ENCODE data around the gene CLDN1.

- no peak for TF ChIP-seq TAF1 (IDR thresholded peaks at IDR 0.05; ENCODE audit: borderline replicate concordance, low read depth, low read length)
- no peak for TF ChIP-seq YY1 (IDR thresholded peaks at IDR 0.05; ENCODE audit: low read depth)
- no peak for TF ChIP-seq CTCF (IDR thresholded peaks at IDR 0.05)
- no peak for TF ChIP-seq POLR2AphosphoS5 (IDR thresholded peaks at IDR 0.05; ENCODE audit: low read depth, low read length)
- no peak for TF ChIP-seq ELF1 (IDR thresholded peaks at IDR 0.05)
- TF ChIP-seq MEF2A (IDR thresholded peaks at IDR 0.05; ENCODE audit: borderline replicate concordance, low read depth), result no peak
- TF ChIP-seq FOSL2 (IDR thresholded peaks at IDR 0.05; ENCODE audit: borderline replicate concordance, low read depth), result no peak
- no peak for TF ChIP-seq REST (IDR thresholded peaks at IDR 0.05; ENCODE audit: low read depth, low read length)
- no peak for TF ChIP-seq RXRA (IDR thresholded peaks at IDR 0.05; ENCODE audit: borderline replicate concordance, low read depth)
- no peak for TF ChIP-seq EZH2phosphoT487 (IDR thresholded peaks at IDR 0.05; ENCODE audit: borderline replicate concordance, low read depth)
- no peak for TF ChIP-seq USF1 (IDR thresholded peaks at IDR 0.05; ENCODE audit: borderline replicate concordance, low read depth)
- TF ChIP-seq GABPA (IDR thresholded peaks at IDR 0.05; ENCODE audit: low read depth), result no peak
- no peak for TF ChIP-seq PBX3 (IDR thresholded peaks at IDR 0.05)
- no peak for TF ChIP-seq EP300 (IDR thresholded peaks at IDR 0.05; ENCODE audit: borderline replicate concordance in 1 of 2, low read depth in 1 of 2, low read length in 1 of 2)
Observed at GRCh38 chr3:190337301-190337700, 15.1 kb upstream of the CLDN1 start.

Measured in SK-N-SH (cell line).